Panc1 (cell line): ENCODE results near the gene PTPRR.

Source experiments
- POLR2AphosphoS5 ChIP-seq: IDR thresholded peaks from 2 replicates; pipeline ENCODE4 v1.6.1; 2012; ENCODE audit warnings: mild to moderate bottlenecking, low read depth, low read length, moderate library complexity
- TF ChIP-seq, protein P1 (sequence below): fragments of 450-650 bp; IDR thresholded peaks from 2 replicates; pipeline ENCODE4 v1.5.1; 2017; ENCODE audit warnings: mild to moderate bottlenecking

DNA sequence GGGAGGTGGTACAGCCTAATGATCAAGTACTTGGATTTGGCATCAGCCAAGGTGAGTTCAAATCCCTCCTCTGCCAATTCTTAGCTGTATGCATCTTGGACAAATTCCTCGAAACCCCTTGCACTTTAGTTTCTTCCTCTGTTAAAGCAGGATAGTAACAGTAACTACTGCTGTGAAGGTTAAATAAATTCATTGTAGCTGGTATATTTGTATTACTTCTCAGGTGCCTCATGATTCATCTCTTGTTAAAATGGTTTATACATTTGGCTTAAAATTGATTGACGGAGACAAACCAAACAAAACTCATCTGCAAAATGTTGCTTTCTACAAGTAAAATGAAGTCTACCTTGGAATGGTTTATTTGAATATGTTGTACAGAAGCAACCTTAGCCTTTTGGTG, 281.0 kb downstream of the PTPRR start:
- TF ChIP-seq, protein P1, sequence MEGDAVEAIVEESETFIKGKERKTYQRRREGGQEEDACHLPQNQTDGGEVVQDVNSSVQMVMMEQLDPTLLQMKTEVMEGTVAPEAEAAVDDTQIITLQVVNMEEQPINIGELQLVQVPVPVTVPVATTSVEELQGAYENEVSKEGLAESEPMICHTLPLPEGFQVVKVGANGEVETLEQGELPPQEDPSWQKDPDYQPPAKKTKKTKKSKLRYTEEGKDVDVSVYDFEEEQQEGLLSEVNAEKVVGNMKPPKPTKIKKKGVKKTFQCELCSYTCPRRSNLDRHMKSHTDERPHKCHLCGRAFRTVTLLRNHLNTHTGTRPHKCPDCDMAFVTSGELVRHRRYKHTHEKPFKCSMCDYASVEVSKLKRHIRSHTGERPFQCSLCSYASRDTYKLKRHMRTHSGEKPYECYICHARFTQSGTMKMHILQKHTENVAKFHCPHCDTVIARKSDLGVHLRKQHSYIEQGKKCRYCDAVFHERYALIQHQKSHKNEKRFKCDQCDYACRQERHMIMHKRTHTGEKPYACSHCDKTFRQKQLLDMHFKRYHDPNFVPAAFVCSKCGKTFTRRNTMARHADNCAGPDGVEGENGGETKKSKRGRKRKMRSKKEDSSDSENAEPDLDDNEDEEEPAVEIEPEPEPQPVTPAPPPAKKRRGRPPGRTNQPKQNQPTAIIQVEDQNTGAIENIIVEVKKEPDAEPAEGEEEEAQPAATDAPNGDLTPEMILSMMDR = no peak
- no peak for TF ChIP-seq POLR2AphosphoS5
